Measurements from ENCODE around the gene LGI4.

Gene LGI4

GRCh38 chr19:35122687-35123551, 11.9 kb downstream of the LGI4 start:
- DNase-seq, result no peak

DNA sequence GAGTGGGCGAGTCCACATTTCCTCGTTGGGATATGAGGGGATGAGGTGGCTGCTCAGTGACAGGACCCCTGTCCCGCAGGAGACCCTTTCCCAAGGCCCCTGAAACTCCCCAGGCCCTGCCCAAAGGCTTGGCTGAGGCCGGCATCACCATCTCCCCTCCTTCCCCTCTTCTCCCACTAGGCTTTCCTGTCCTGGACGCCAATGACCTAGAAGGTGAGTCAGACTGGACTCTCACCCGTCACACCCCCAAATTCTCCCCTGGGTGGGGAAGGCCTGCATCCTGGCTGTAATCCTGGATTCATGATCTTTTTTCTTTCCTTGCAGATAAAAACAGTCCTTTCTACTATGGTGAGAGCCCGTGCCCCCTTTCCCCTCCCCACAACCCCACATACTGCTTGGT, 14.0 kb downstream of the LGI4 start:
- no peak for DNase-seq

- no peak for DNase-seq
These were observed 14.4 kb downstream of the LGI4 start for GRCh38 chr19:35120492-35120891.

DNA sequence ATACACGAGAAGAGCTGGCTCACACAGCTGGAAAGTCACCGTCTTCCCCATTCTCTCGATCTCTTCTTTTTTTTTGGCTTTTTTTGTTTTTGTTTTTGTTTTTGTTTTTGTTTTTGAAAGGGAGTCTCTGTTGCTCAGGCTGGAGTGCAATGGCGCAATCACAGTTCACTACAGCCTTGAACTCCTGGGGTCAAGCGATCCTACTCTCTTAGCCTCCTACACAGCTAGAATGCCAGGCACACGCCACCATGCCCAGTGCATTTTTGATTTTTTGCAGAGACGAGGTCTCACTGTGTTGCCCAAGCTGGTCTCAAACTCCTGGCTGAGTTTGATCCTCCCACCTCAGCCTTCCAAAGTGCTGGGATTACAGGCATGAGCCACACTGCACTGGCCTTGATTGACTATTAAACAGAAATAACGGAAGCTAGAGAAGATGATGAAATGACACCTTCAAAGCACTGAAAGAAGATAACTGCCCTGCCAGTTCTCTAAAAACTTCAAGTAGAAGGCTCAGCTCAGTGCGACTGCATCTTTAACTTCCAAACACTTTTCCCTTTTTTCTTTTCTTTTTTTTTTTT, 15.2 kb downstream of the LGI4 start:
- DNase-seq, result no peak

DNA sequence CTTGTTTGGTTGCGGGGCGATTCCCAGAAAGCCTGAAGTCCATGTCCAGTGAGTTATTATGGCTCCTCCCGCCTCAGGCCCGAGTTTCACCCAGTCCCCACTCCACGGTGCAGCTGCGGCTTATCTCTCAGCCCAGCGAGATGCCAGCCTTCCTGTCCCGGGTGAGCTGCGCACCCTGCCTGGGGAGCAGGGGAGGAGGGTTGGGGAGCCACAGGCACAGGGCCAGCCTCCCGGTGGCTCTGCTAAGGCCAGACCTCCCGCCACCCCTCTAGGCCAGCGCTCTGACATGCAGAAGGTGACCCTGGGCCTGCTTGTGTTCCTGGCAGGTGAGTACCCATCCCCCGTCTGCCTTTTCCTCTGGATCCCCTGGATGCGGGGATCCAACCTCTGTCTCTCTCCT, 15.8 kb downstream of the LGI4 start:
- no peak for DNase-seq

GRCh38 chr19:35118268-35119020, 16.4 kb downstream of the LGI4 start:
- no peak for DNase-seq

DNA sequence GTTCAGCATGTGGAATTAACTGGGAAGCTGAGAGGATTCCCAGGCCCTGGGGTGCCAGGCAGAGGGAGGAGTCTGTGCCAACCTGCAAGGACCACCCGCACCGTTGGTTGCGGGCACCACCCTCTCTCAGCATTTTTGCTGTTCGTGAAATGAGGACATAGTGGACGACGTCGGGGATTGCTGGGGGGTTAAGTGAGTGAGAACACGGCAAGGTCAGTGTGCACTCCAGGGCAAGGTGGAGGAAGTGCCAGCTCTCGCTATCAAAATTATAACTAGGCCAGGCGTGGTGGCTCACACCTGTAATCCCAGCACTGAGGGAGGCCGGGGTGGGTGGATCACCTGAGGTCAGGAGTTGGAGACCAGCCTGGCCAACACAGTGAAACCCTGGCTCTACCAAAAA, 17.1 kb downstream of the LGI4 start:
- no peak for DNase-seq

DNA sequence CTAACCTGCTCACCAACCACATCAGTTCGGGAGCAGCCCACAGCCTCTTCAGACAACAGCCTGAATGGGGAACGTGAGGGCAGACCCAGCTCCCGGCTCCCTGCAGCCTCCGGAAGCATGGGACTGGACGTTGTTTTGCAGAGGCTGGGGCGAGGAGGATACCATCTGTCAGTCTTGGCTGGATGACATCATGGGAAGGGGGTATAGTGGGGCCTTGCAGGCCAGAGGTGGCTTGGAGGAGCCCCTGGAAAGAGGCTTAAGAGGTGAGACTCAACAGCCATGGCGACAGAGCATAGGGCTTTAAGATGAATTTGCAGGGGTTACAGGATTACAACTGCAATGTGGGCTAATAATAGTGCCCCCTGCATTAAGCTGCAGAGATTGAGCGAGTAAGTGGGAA, 17.7 kb downstream of the LGI4 start:
- DNase-seq, result no peak

GRCh38 chr19:35116072-35116801, 18.6 kb downstream of the LGI4 start:
- DNase-seq, result no peak

- DNase-seq, result no peak
These were observed 19.5 kb downstream of the LGI4 start, which contains the start of gene FXYD3 for GRCh38 chr19:35115177-35115951. FXYD3 (plus strand) TSS chr19:35115823; CDS start chr19:35119377, 3,554 bp downstream.

- DNase-seq, result no peak
These were observed 20.3 kb downstream of the LGI4 start for GRCh38 chr19:35114353-35115176.

DNA sequence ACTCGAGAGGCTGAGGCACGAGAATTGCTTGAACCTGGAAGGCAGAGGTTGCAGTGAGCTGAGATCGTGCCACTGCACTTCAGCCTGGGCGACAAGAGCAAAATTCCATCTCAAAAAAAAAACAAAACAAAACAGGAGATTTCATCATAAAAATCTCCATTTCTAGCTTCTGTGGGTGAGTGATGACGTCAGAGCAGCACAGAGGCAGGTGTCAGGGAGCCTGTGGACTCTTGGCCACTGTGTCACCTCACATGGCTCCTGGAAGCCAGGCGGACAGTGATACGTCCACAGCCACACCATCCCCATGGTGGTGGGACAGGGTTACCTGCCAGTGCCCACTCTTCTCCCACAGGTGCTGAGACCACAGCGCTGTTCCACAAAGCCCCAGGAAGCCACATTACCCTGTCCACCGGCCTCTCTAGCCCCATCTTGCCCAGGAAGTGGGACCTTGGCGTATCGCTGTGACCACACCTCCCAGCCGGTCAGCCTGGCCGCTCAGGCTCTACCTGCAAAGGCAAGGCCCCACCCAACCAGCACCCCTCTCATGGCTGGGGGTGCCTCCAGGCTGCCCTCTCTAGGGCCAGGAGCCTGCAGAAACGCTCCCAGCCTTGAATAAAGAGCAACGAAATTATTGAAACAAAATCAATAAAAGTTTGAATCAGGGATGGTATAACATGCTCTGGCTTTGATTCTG, 21.7 kb downstream of the LGI4 start:
- no peak for DNase-seq

- DNase-seq, result no peak
These were observed 23.9 kb downstream of the LGI4 start for GRCh38 chr19:35110974-35111373.

GRCh38 chr19:35109395-35110112, 25.3 kb downstream of the LGI4 start:
- no peak for DNase-seq

DNA sequence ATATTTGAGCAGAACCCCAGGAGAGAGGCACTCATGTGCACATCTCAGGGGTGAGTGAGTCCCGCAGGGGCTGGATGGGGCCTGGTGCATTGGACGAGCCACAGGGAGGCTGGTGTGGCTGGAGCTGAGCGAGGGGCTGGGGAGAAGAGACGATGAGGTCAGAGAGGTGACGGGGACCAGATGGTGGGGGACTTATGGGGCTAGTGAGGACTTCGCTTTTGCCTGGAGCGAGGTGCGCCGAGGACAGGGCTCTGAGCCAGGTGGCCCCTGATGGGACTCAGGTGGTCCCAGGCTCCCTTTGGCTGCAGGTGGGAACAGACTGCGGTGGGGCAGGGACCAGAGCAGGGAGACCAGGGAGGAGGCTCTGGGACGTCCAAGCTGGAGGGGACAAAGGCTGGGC, 26.1 kb downstream of the LGI4 start:
- DNase-seq, result no peak

DNA sequence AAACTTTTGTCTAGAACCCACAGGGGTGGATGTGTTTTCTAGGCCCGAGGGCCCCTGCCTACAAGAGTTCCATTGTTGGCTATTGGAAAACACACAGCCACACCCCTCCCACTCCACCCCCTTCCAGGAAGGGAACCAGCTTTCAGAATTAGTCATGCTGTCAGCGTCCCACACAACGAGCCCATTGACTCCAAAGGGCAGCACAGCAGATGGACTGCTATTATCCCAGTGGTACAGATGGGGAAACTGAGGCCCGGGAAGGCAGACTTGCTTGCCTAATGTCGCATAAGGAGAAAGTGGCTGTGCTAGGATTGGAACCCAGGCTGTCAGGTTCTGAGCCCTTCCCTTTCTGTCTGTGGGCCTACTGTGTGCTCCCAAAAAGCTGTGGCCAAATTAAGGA, 27.3 kb downstream of the LGI4 start:
- DNase-seq, result no peak

DNA sequence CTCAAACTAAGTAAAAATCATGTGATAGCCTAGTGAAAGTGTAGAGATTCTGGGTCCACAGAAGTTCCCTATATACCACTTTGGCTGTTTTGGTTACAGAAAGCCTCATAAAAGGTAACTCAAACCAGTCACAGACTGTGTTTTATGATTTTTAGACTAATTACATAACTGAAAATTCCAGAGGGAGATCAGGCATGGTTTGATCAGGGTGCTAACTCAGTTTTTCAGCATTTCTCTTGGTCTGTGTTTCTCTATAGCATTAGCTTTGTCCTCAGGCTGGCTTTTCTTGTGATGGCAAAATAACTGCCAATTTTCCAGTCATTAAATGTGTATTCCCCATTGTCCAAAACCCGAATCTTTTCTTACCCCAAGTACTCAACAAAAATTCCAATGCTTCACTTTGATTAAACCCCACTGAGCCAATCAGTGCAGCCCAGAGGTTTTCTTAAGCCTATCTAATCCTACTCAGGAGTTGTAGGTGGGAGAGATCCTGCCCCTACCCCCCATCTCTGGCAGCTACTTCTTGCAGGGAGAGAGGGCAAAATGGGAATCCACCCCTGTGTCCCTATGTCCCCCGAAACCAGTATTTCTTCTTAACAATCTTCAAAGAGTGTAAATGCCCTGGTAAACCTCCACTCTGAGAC, 27.8 kb downstream of the LGI4 start:
- DNase-seq, result no peak

- DNase-seq, result no peak
These were observed 28.6 kb downstream of the LGI4 start for GRCh38 chr19:35106291-35106583.

DNA sequence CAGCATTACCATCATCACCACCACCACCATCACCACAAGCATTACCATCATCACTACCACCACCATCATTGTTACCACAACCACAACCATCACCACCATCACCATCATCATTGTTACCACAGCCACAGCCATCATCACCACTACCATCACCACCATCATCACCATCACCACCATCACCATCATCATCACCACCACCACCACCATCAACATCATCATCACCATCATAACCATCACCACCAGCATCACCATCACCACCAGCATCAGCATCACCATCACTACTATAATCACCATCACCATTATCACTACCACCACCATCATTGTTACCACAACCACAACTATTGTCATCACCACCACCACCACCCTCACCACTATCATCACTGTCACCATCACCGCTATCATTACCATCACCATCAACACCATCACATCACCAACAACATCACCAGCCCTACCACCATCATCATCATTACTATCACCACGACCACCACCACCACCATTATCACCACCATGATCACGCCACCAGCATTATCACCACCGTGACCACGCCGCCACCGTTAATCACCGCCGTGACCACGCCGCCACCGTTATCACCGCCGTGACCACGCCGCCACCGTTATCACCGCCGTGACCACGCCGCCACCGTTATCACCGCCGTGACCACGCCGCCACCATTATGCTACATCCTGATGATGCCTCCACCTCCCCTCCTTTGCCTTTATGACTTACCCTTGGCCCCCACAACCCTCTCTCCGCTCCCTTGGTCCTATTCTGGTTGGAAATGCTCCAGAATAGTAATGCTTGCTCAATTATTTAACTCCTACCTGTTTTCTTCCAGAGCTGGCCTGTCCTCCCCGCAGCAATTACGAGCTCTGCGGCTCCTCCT, 29.2 kb downstream of the LGI4 start:
- no peak for DNase-seq
